Thoracic aorta (tissue), 2 donors: ENCODE results near the gene CNST. TPM values are rescaled to one million over a fixed set of nuclear protein-coding genes. Genes with fewer than 3 reads are reported as not detected.

Source experiments
- ATAC-seq: fragments of 150-250 bp; one replicate; pipeline ENCODE4 v1.8.0; 2017; ENCODE audit warnings: low read depth; ENCODE audit not compliant: insufficient number of reproducible peaks, low FRiP score
- DNase-seq: peaks from one replicate; pipeline ENCODE4 v3.0.0-alpha.2; 2020; ENCODE audit warnings: low spot score
- H3K27ac ChIP-seq, 2 donors: fragments of 200-600 bp; sonication (generic); 1 replicate in 1 of 2; 2 replicates in 1 of 2; pipeline ENCODE4 v1.5.1; 2016; ENCODE audit warnings: mild to moderate bottlenecking in 2 of 2, moderate library complexity in 2 of 2
- H3K27me3 ChIP-seq: fragments of 200-600 bp; sonication (generic); replicated peaks from 2 replicates; pipeline ENCODE4 v1.6.0; 2016; ENCODE audit warnings: mild to moderate bottlenecking; ENCODE audit not compliant: insufficient read depth
- H3K36me3 ChIP-seq: fragments of 200-600 bp; sonication (generic); one replicate; pipeline ENCODE4 v1.5.1; 2016
- H3K4me1 ChIP-seq, 2 donors: fragments of 200-600 bp; sonication (generic); 1 replicate in 1 of 2; 2 replicates in 1 of 2; pipeline versions ENCODE4 v1.5.1 to v1.6.0; 2016; ENCODE audit warnings: low read depth in 2 of 2, mild to moderate bottlenecking in 1 of 2; ENCODE audit not compliant: control insufficient read depth in 1 of 2
- H3K4me3 ChIP-seq: fragments of 200-600 bp; sonication (generic); 2 replicates; pipeline ENCODE4 v1.5.1; 2016; ENCODE audit warnings: mild to moderate bottlenecking
- H3K9me3 ChIP-seq: fragments of 200-600 bp; sonication (generic); 2 replicates; pipeline ENCODE4 v1.5.1; 2016
- CTCF ChIP-seq: fragments of 200-600 bp; sonication (generic); IDR thresholded peaks from one replicate; pipeline ENCODE4 v1.5.1; 2019; ENCODE audit warnings: antibody characterized with exemption
- total RNA-seq, 2 donors: library from RNA; depleted of rRNA; stranded (reverse); fragments of >200 nt; gene quantifications; one replicate each; pipeline versions ENCODE4 v1.1.0 to v1.2.3, GENCODE V29; 2016

The CNST gene
- total RNA-seq, 2 donors from 2014 or later = 20.7 to 29.3 TPM

DNA sequence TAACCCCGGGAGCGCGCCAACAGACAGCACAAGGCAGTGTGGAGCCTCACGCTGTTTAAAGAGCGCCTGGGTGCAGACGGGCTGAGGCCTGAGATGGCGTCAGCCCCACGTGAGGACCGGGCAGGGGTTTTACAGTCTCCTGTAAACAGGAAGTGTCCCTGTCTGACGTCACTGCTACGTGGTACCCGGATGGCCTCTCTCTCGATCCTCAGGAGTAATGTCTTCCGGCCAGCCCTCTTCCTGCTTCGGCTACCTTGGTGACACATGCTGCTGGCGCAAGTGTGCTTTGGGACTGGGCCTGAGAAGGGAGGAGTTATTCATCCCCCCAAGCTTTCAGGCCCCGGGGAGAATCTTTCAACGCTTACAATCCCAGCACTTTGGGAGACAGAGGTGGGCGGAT lies 41.2 kb downstream of the CNST start:
- Histone ChIP-seq H3K27me3 (no peaks in the 10 kb centered on the region), H3K4me1 (peaks cover 12 to 13% of the 10 kb centered on the region in 2 donors), H3K9me3 (no peaks in the 10 kb centered on the region), H3K36me3 (no peaks in the 10 kb centered on the region), H3K4me3 (no peak overlapping the region), H3K27ac (no peak overlapping the region)
- no peak for TF ChIP-seq CTCF
- ATAC-seq = no peak
- no peak for DNase-seq

DNA sequence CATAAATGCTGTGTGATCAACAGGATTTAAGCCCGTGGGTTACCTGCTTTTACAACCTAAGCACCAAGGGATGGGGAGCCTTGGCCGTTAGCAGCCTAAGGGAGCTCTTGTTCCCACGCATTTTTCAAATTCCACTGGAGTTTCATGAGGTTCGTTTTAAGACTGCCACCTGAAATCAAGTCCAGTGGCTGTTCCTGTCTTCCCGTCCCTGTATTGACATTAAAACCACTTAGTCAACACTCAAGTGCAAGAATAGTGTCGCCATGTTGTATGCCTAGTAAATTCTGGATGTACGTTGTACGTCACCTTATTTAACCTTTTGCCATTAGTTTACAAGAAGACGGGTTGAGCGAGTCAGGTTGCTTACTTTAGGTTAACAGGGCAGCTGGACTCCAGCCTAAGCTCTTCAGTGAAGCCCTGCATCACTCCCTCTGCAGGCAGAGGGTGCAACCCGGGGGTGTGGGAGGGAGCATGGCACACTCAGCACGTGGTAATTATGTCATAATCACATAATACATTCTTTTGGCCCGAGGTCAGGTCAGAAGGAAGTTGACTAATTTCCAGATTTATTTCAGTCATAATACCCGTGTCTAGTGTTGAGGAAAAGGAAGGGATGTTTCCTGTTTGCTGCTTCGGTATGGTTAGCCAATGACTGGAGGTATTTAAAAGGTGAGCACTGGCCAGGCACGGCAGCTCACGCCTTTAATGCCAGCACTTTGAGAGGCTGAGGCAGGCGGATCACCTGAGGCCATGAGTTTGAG lies 42.5 kb downstream of the CNST start:
- no peak for TF ChIP-seq CTCF
- Histone ChIP-seq H3K27me3 (no peaks in the 10 kb centered on the region), H3K4me1 (peaks cover 12 to 13% of the 10 kb centered on the region in 2 donors), H3K4me3 (peak overlapping the region; percentile 23), H3K27ac (peak overlapping the region in 1 of 2 donors; percentile 20), H3K36me3 (no peaks in the 10 kb centered on the region), H3K9me3 (no peaks in the 10 kb centered on the region)
- DNase-seq (peak; percentile 9), ATAC-seq (peak; percentile 91)

DNA sequence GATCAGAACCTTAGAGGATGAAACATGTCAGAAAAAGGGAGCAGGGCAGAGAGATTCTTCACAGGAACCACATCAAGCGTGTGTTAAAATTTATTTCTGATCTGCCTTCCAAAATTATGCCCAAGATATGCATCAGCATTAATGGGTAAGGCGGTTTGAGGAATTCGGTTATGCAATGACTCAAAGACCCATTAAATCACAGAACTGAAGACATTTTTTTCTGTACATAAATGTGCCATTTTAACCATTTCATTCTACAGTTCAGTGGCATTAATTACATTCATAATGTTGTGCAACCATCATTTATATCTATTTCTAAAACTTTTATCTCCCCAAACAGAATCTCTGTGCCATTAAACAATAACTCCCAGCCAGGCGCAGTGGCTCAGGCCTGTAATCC lies 43.4 kb downstream of the CNST start:
- no peak for ATAC-seq
- Histone ChIP-seq H3K9me3 (no peaks in the 10 kb centered on the region), H3K36me3 (no peaks in the 10 kb centered on the region), H3K4me1 (peaks cover 12 to 13% of the 10 kb centered on the region in 2 donors), H3K4me3 (peak overlapping the region; percentile 23), H3K27ac (peak overlapping the region in 1 of 2 donors; percentile 20), H3K27me3 (no peaks in the 10 kb centered on the region)
- no peak for TF ChIP-seq CTCF
- no peak for DNase-seq

- TF ChIP-seq CTCF = no peak
- Histone ChIP-seq H3K27ac (no peak overlapping the region), H3K9me3 (no peaks in the 10 kb centered on the region), H3K4me1 (peaks cover 18 to 34% of the 10 kb centered on the region in 2 donors), H3K27me3 (no peaks in the 10 kb centered on the region), H3K4me3 (no peak overlapping the region), H3K36me3 (no peaks in the 10 kb centered on the region)
- ATAC-seq = no peak
- no peak for DNase-seq
Measured at GRCh38 chr1:246613096-246613758, 47.0 kb downstream of the CNST start.

DNA sequence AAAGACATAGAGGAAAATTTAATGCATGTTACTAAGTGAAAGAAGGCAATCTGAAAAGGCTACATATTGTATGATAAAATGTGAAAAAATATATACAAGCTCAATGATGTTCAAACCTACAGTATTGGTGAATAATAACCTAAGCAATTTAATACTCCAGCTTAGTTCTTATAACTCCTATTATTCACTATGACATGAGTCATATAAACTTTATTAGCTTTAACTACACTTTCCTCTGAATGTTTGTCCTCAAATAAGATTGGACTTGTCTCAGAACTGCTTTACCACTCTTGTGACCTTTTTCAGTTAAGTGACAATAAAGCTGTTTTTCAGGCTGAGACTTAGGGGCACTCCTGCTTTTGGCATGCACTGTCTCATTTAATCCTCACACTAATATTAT lies 50.9 kb downstream of the CNST start:
- Histone ChIP-seq H3K36me3 (no peaks in the 10 kb centered on the region), H3K4me1 (peaks cover 7 to 26% of the 10 kb centered on the region in 2 donors), H3K27ac (peak overlapping the region; percentile 28 to 62), H3K27me3 (no peaks in the 10 kb centered on the region), H3K4me3 (no peak overlapping the region), H3K9me3 (no peaks in the 10 kb centered on the region)
- DNase-seq (no peak), ATAC-seq (no peak)
- TF ChIP-seq CTCF = no peak
